Measurements from ENCODE around the gene TEX54.

The TEX54 gene

GRCh38 chr11:62860835-62861563 lies 28.4 kb upstream of the TEX54 start:
- TF ChIP-seq GATA1 (IDR thresholded peaks at IDR 0.05; ENCODE audit: low read depth, low read length) (no peak), POLR2A (IDR thresholded peaks at IDR 0.05; ENCODE audit: low read length) (no peak)
- DNase-seq: no peak

- peak in 1 of 2 experiments; percentile 39 for DNase-seq
Observed at GRCh38 chr11:62859281-62859703, 26.7 kb upstream of the TEX54 start.

- peak in 1 of 2 experiments; percentile 35 for DNase-seq
- TF ChIP-seq POLR2A (IDR thresholded peaks at IDR 0.05; ENCODE audit: low read length) (no peak), GATA1 (IDR thresholded peaks at IDR 0.05; ENCODE audit: low read depth, low read length) (no peak)
Observed at GRCh38 chr11:62858201-62858600, 25.6 kb upstream of the TEX54 start.

- no peak for DNase-seq
- TF ChIP-seq POLR2A (IDR thresholded peaks at IDR 0.05; ENCODE audit: low read length): no peak
- no peak for TF ChIP-seq GATA1 (IDR thresholded peaks at IDR 0.05; ENCODE audit: low read depth, low read length)
Observed at GRCh38 chr11:62857541-62857982, 24.9 kb upstream of the TEX54 start.

GRCh38 chr11:62856333-62856895 lies 23.8 kb upstream of the TEX54 start:
- peak; percentile 59 to 73 for DNase-seq
- TF ChIP-seq POLR2A (IDR thresholded peaks at IDR 0.05; ENCODE audit: low read length) (no peak), GATA1 (IDR thresholded peaks at IDR 0.05; ENCODE audit: low read depth, low read length) (no peak)

- no peak for TF ChIP-seq GATA1 (IDR thresholded peaks at IDR 0.05; ENCODE audit: low read depth, low read length)
- TF ChIP-seq POLR2A (IDR thresholded peaks at IDR 0.05; ENCODE audit: low read length): peak; percentile 100
- peak; percentile 99 to 100 for DNase-seq
Observed at GRCh38 chr11:62855571-62856332, 23.1 kb upstream of the TEX54 start.

- no peak for TF ChIP-seq POLR2A (IDR thresholded peaks at IDR 0.05; ENCODE audit: low read length)
- no peak for TF ChIP-seq GATA1 (IDR thresholded peaks at IDR 0.05; ENCODE audit: low read depth, low read length)
- peak; percentile 65 to 77 for DNase-seq
Observed at GRCh38 chr11:62854825-62855570, 22.4 kb upstream of the TEX54 start.

- TF ChIP-seq POLR2A (IDR thresholded peaks at IDR 0.05; ENCODE audit: low read length): no peak
- no peak for TF ChIP-seq GATA1 (IDR thresholded peaks at IDR 0.05; ENCODE audit: low read depth, low read length)
Observed at GRCh38 chr11:62854013-62854824, 21.6 kb upstream of the TEX54 start.

GRCh38 chr11:62853279-62853965 lies 20.8 kb upstream of the TEX54 start:
- TF ChIP-seq GATA1 (IDR thresholded peaks at IDR 0.05; ENCODE audit: low read depth, low read length) (no peak), POLR2A (IDR thresholded peaks at IDR 0.05; ENCODE audit: low read length) (no peak)
- no peak for DNase-seq

More at GRCh38 chr11:62854013-62854824, 21.6 kb upstream of the TEX54 start:
- peak in 1 of 2 experiments; percentile 61 for DNase-seq

GRCh38 chr11:62852523-62853188 lies 20.0 kb upstream of the TEX54 start:
- no peak for DNase-seq
- TF ChIP-seq POLR2A (IDR thresholded peaks at IDR 0.05; ENCODE audit: low read length): no peak
- no peak for TF ChIP-seq GATA1 (IDR thresholded peaks at IDR 0.05; ENCODE audit: low read depth, low read length)

GRCh38 chr11:62851807-62852522 lies 19.3 kb upstream of the TEX54 start:
- no peak for TF ChIP-seq GATA1 (IDR thresholded peaks at IDR 0.05; ENCODE audit: low read depth, low read length)
- TF ChIP-seq POLR2A (IDR thresholded peaks at IDR 0.05; ENCODE audit: low read length): no peak
- peak in 1 of 2 experiments; percentile 59 for DNase-seq

All from erythroblast (primary cell).